ENCODE results near the gene ZBTB42. TPM values are rescaled to one million over a fixed set of nuclear protein-coding genes. Genes with fewer than 3 reads are reported as not detected.

The ZBTB42 gene
- total RNA-seq, 1 donor from 2014 or later, result 6.9 TPM

DNA sequence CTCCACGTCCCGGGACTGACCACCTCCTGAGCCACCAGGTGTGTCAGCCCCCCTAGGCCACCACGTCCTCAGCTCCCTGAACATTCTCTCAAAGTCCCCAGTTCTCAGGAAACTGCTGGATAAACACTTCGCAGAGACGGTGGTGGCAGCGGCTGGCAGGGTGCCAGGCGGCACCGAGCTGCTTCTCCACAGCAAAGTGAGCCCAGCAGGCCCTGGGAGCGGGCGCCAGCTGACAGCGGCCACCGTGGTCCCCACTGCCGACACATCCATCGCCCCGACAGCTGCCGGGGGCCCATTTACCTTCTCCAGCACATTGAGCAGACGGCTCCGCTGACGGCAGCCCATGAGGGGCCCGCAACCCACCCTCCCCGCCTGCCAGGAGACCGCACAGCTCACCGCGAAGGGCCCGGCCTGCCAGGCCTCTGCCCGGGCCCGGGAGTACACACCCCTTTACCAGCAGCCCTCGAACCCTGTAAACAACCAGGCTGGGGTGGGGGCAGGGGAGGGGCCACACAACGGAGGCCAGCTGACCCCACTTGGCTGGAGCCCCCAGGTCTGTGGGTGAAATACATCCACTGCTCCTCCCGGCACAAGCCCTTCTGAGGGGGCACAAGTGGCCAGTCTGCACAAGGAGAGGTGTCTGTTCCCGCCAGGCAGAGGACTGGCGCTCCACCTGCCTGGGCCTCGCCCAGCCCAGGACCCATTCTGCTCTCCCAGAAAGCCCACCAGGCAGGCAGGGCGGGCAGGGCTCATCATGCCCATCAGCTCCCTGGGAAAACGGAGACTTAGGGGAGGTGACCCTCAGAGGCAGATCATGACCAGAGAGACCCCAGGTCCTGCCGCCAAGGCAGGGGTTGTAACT is 15.8 kb upstream of the ZBTB42 start:
- FAIRE-seq, result no peak
- no peak overlapping the region for H3K9ac ChIP-seq (ENCODE audit: low read length)
- Mint-ChIP-seq H3K4me1 (ENCODE audit: low read depth, unreplicated experiment) (no peaks in the 10 kb centered on the region), H3K9me3 (ENCODE audit: unreplicated experiment) (no peaks in the 10 kb centered on the region), H3K27ac (ENCODE audit: unreplicated experiment) (no peak overlapping the region), H3K36me3 (ENCODE audit: low read depth, unreplicated experiment) (peaks cover 4% of the 10 kb centered on the region), H3K27me3 (ENCODE audit: low read depth, unreplicated experiment) (no peaks in the 10 kb centered on the region), H3K4me3 (ENCODE audit: unreplicated experiment) (no peak overlapping the region)
- no peak for DNase-seq (ENCODE audit: low read depth)
- TF ChIP-seq EZH2 (IDR thresholded peaks at IDR 0.05; ENCODE audit: insufficient read depth, low read length), result no peak
- TF ChIP-seq, protein P1, sequence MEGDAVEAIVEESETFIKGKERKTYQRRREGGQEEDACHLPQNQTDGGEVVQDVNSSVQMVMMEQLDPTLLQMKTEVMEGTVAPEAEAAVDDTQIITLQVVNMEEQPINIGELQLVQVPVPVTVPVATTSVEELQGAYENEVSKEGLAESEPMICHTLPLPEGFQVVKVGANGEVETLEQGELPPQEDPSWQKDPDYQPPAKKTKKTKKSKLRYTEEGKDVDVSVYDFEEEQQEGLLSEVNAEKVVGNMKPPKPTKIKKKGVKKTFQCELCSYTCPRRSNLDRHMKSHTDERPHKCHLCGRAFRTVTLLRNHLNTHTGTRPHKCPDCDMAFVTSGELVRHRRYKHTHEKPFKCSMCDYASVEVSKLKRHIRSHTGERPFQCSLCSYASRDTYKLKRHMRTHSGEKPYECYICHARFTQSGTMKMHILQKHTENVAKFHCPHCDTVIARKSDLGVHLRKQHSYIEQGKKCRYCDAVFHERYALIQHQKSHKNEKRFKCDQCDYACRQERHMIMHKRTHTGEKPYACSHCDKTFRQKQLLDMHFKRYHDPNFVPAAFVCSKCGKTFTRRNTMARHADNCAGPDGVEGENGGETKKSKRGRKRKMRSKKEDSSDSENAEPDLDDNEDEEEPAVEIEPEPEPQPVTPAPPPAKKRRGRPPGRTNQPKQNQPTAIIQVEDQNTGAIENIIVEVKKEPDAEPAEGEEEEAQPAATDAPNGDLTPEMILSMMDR (IDR thresholded peaks at IDR 0.05; ENCODE audit: insufficient read depth, low read depth, low read length), result no peak
- no peaks in the 10 kb centered on the region for H3K4me1 ChIP-seq (ENCODE audit: insufficient read depth, low read length)
- H3K27me3 ChIP-seq (ENCODE audit: insufficient read depth, low read length), result no peaks in the 10 kb centered on the region
- H3K36me3 ChIP-seq (ENCODE audit: insufficient read depth, low read length), result no peaks in the 10 kb centered on the region
- H3K9me3 ChIP-seq (ENCODE audit: insufficient read depth, low read depth, low read length), result no peaks in the 10 kb centered on the region
- H4K20me1 ChIP-seq (ENCODE audit: insufficient read depth, low read length), result peaks cover 95% of the 10 kb centered on the region
- no peak overlapping the region for H2AFZ ChIP-seq (ENCODE audit: low read depth, low read length)
- H3K79me2 ChIP-seq (ENCODE audit: insufficient read depth, low read length), result peaks cover 66% of the 10 kb centered on the region
- H3K4me3 ChIP-seq (ENCODE audit: insufficient read depth, low read depth, low read length), result no peak overlapping the region
- H3K27ac ChIP-seq (ENCODE audit: low read depth, low read length), result no peak overlapping the region
- H3K4me2 ChIP-seq (ENCODE audit: low read length), result no peak overlapping the region

DNA sequence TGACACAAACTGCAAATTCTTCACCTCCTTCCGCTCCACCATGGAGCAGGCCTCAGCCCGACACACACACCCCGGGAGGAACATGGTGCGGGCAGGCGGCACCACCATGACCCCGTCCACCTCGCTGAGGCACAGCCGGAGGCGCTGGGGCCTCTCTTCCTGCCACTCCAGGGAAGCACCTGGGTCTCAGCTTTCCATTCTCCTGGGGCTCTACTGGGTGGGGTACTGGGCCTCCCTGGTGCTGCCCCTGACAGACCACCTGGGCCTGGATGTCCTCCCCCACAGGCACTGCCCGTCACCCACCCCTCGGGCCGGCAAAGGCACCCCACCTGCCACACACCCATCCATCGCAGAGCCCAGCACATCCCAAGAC is 15.2 kb upstream of the ZBTB42 start:
- Histone ChIP-seq H3K9me3 (ENCODE audit: insufficient read depth, low read depth, low read length) (no peaks in the 10 kb centered on the region), H3K9ac (ENCODE audit: low read length) (no peak overlapping the region), H3K27ac (ENCODE audit: low read depth, low read length) (no peak overlapping the region), H4K20me1 (ENCODE audit: insufficient read depth, low read length) (peaks cover 96% of the 10 kb centered on the region), H2AFZ (ENCODE audit: low read depth, low read length) (no peak overlapping the region), H3K79me2 (ENCODE audit: insufficient read depth, low read length) (peaks cover 72% of the 10 kb centered on the region), H3K27me3 (ENCODE audit: insufficient read depth, low read length) (no peaks in the 10 kb centered on the region), H3K4me2 (ENCODE audit: low read length) (no peak overlapping the region), H3K4me1 (ENCODE audit: insufficient read depth, low read length) (no peaks in the 10 kb centered on the region), H3K4me3 (ENCODE audit: insufficient read depth, low read depth, low read length) (no peak overlapping the region), H3K36me3 (ENCODE audit: insufficient read depth, low read length) (no peaks in the 10 kb centered on the region)
- Mint-ChIP-seq H3K27ac (ENCODE audit: unreplicated experiment) (no peak overlapping the region), H3K9me3 (ENCODE audit: unreplicated experiment) (no peaks in the 10 kb centered on the region), H3K27me3 (ENCODE audit: low read depth, unreplicated experiment) (no peaks in the 10 kb centered on the region), H3K4me1 (ENCODE audit: low read depth, unreplicated experiment) (no peaks in the 10 kb centered on the region), H3K4me3 (ENCODE audit: unreplicated experiment) (no peak overlapping the region), H3K36me3 (ENCODE audit: low read depth, unreplicated experiment) (peaks cover 4% of the 10 kb centered on the region)
- FAIRE-seq (no peak), DNase-seq (ENCODE audit: low read depth) (no peak)
- TF ChIP-seq EZH2 (IDR thresholded peaks at IDR 0.05; ENCODE audit: insufficient read depth, low read length), result no peak
- TF ChIP-seq, protein P1 (IDR thresholded peaks at IDR 0.05; ENCODE audit: insufficient read depth, low read depth, low read length), result no peak

DNA sequence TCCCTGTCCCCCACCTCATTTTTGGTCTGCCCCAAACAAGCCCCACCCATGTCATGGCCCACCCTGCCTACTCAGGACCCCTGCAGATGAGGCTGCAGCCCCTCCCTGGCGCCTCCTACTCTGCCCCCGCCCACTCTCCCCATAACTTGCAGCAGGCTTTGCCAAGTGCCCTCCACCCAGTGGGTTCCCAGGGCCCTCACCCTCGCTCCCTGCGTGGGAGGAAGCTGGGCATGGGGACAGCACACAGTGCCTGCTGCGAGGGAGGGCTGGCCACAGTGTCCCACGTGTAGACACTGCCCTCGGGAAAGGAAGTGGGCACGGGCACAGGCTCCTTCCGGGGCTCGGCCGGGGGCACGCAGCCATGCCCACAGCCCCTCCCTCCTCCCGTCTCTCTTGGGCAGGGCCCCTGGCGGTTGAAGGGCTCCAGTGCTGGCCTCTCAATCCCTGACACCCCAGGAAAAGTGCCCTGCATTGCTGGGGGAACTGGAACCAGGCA is 14.8 kb upstream of the ZBTB42 start:
- Histone ChIP-seq H4K20me1 (ENCODE audit: insufficient read depth, low read length) (peaks cover 96% of the 10 kb centered on the region), H3K27ac (ENCODE audit: low read depth, low read length) (no peak overlapping the region), H3K9ac (ENCODE audit: low read length) (no peak overlapping the region), H3K4me2 (ENCODE audit: low read length) (no peak overlapping the region), H3K4me3 (ENCODE audit: insufficient read depth, low read depth, low read length) (no peak overlapping the region), H2AFZ (ENCODE audit: low read depth, low read length) (no peak overlapping the region), H3K4me1 (ENCODE audit: insufficient read depth, low read length) (no peaks in the 10 kb centered on the region), H3K36me3 (ENCODE audit: insufficient read depth, low read length) (no peaks in the 10 kb centered on the region), H3K9me3 (ENCODE audit: insufficient read depth, low read depth, low read length) (no peaks in the 10 kb centered on the region), H3K27me3 (ENCODE audit: insufficient read depth, low read length) (no peaks in the 10 kb centered on the region), H3K79me2 (ENCODE audit: insufficient read depth, low read length) (peaks cover 76% of the 10 kb centered on the region)
- H3K9me3 Mint-ChIP-seq (ENCODE audit: unreplicated experiment), result no peaks in the 10 kb centered on the region
- peaks cover 2% of the 10 kb centered on the region for H3K36me3 Mint-ChIP-seq (ENCODE audit: low read depth, unreplicated experiment)
- TF ChIP-seq EZH2 (IDR thresholded peaks at IDR 0.05; ENCODE audit: insufficient read depth, low read length), result no peak
- TF ChIP-seq, protein P1 (IDR thresholded peaks at IDR 0.05; ENCODE audit: insufficient read depth, low read depth, low read length), result no peak
- no peak overlapping the region for H3K27ac Mint-ChIP-seq (ENCODE audit: unreplicated experiment)
- FAIRE-seq, result no peak
- DNase-seq (ENCODE audit: low read depth), result no peak
- no peak overlapping the region for H3K4me3 Mint-ChIP-seq (ENCODE audit: unreplicated experiment)
- H3K4me1 Mint-ChIP-seq (ENCODE audit: low read depth, unreplicated experiment), result no peaks in the 10 kb centered on the region
- H3K27me3 Mint-ChIP-seq (ENCODE audit: low read depth, unreplicated experiment), result no peaks in the 10 kb centered on the region

Data from astrocyte (in vitro differentiated cells and primary cell).